Erythroblast (primary cell): ENCODE data around the gene ITPR1.

Experiments
- GATA1 ChIP-seq: IDR thresholded peaks from 2 replicates; pipeline ENCODE4 v1.6.1; 2011; ENCODE audit warnings: low read depth, mild to moderate bottlenecking, control low read depth, low read length, moderate library complexity
- POLR2A ChIP-seq: IDR thresholded peaks from 2 replicates; pipeline ENCODE4 v1.6.1; 2011; ENCODE audit warnings: mild to moderate bottlenecking, low read length

DNA sequence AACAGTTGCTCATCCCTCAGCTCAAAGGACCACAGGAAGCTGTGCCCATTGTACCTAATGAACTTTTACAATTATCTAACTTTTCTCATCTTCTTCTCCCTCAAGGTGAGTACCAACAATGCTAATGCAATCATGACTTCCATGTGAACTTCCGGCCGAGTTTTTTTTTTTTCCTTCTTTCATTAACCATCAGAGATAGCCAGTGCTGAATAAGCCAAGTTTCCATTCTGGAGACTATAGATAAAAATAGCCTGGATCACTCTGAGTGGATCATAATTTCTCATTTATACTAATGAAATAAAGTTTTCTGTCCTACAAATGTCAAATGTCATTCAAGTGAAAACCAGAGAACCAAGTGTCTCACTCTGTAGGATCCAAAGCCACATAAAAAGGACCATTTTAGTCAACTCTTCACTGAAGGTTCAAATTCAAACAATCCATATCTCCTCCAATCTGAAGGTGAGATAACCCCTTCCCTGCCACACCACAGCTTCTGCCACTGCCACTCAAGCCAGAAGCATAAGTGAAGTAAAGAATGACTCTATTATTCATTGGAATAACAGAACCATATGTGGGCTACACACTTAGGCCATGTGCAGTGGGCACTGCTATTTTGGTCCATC lies 31.6 kb upstream of the ITPR1 start:
- no peak for TF ChIP-seq POLR2A
- no peak for TF ChIP-seq GATA1
